BE2C (cell line): ENCODE results near the gene TMEM108.

Experiments
- DNase-seq: peaks from one replicate; pipeline ENCODE4 v3.0.0-alpha.2; 2020
- H3K27me3 ChIP-seq: fragments of 250-450 bp; sonication (Bioruptor Pico); 2 replicates; pipeline ENCODE4 v1.5.1; 2020; ENCODE audit warnings: mild to moderate bottlenecking
- H3K36me3 ChIP-seq: fragments of 250-450 bp; sonication (Bioruptor Pico); 2 replicates; pipeline ENCODE4 v1.5.1; 2020; ENCODE audit warnings: mild to moderate bottlenecking
- H3K4me1 ChIP-seq: fragments of 250-450 bp; sonication (Bioruptor Pico); 2 replicates; pipeline ENCODE4 v1.5.1; 2020
- H3K4me3 ChIP-seq: 2 replicates; pipeline ENCODE4 v1.5.1; 2011; ENCODE audit warnings: low read depth, low read length
- H3K9me3 ChIP-seq: fragments of 250-450 bp; sonication (Bioruptor Pico); 2 replicates; pipeline ENCODE4 v1.5.1; 2020
- TF ChIP-seq, protein P1 (sequence below): IDR thresholded peaks from 2 replicates; pipeline ENCODE4 v1.5.1; 2012; ENCODE audit warnings: mild to moderate bottlenecking, low read depth, low read length

TMEM108 gene

GRCh38 chr3:133280586-133280985 lies 242.4 kb downstream of the TMEM108 start:
- TF ChIP-seq, protein P1, sequence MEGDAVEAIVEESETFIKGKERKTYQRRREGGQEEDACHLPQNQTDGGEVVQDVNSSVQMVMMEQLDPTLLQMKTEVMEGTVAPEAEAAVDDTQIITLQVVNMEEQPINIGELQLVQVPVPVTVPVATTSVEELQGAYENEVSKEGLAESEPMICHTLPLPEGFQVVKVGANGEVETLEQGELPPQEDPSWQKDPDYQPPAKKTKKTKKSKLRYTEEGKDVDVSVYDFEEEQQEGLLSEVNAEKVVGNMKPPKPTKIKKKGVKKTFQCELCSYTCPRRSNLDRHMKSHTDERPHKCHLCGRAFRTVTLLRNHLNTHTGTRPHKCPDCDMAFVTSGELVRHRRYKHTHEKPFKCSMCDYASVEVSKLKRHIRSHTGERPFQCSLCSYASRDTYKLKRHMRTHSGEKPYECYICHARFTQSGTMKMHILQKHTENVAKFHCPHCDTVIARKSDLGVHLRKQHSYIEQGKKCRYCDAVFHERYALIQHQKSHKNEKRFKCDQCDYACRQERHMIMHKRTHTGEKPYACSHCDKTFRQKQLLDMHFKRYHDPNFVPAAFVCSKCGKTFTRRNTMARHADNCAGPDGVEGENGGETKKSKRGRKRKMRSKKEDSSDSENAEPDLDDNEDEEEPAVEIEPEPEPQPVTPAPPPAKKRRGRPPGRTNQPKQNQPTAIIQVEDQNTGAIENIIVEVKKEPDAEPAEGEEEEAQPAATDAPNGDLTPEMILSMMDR: no peak
- Histone ChIP-seq H3K36me3 (no peaks in the 10 kb centered on the region; the same call in 1 of the 2 replicates), H3K4me3 (no peak overlapping the region), H3K27me3 (no peaks in the 10 kb centered on the region), H3K9me3 (no peaks in the 10 kb centered on the region), H3K4me1 (peaks cover 14% of the 10 kb centered on the region)
- no peak for DNase-seq

DNA sequence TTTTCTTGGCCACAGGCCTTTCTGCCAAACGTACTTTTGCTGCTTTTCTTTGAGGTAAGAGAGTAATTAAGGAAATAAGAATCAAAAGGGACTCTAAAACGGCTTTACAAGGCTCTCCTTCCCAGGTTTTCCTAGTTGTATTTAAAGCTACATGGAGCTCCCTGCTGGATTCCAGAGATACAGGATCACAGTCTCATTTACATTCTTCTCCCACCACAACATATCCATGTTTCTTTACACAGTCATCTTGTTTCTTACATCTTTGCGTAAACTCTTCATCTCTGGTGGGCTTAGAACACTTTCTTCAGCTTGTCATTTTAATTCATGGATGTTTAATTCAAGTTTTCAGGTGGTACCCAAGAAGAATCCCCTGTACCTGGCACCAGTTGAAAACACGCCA lies 244.0 kb downstream of the TMEM108 start:
- no peak for DNase-seq
- TF ChIP-seq, protein P1: no peak

DNA sequence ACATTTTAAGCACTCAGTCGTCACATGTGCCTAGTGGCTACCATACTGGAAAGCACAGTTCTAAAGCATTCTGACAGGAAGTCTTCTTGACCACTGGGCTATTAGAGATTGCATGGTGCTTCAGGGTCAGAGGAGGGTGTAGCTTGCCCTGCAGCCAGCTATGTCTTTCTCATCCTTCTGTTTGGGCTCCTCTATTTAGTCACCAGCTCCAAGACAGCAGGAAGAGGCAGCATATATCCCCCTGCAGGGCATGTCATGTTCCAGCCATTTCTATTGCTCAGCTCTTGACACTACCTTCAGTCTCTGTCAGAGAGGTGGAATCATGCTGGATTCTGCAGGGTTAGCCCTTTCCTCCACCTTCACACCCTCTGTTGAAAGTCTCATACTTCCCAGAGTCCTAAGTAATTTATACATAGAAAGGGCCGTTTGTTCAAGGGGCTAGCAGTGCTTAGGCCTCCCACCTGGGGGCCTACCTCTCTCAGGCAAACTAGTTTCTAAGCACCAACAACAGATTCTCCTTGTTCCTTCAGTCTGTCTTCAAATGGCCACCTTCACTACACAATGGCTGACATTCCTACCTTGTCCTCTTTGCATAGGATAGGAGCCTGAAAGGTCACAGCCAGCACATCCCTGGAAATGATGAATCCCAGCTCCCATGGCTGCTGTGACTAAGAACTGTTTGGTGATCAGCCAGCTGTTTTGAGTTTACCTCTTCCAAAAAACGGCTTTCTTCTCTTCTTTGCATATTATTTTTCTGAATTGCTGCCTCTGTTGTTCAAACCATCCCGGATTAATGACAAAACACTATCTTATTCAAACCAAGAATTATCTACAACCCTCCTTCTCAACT lies 246.0 kb downstream of the TMEM108 start:
- Histone ChIP-seq H3K36me3 (no peaks in the 10 kb centered on the region), H3K9me3 (no peaks in the 10 kb centered on the region), H3K4me1 (peaks cover 27% of the 10 kb centered on the region), H3K4me3 (no peak overlapping the region), H3K27me3 (no peaks in the 10 kb centered on the region)
- DNase-seq: no peak
- TF ChIP-seq, protein P1: peak; percentile 37; the same call in 1 of the 2 replicates

More for the DNA sequence above, 244.0 kb downstream of the TMEM108 start:
- no peaks in the 10 kb centered on the region for H3K27me3 ChIP-seq
- H3K4me3 ChIP-seq: no peak overlapping the region
- no peaks in the 10 kb centered on the region for H3K9me3 ChIP-seq
- peaks cover 23% of the 10 kb centered on the region for H3K4me1 ChIP-seq
- H3K36me3 ChIP-seq: no peaks in the 10 kb centered on the region; the same call in 1 of the 2 replicates

DNA sequence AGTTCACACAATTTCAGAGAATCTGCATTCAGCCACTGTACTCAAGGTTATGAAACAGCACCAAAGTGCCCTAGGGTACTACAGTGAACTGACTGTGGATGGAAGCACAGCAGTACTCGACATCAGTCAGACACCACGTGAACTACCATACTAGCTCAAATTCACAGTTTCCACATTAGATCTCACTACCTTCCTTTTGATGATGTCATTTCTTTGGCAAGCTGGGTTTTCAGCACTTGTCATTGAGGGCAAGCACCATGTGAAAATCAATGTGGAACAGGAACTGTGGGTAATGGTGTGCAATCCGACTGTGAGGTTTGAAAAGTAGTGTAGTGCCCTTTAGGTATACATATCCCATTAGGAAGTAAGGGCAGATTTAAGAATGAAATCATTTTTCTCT lies 251.1 kb downstream of the TMEM108 start:
- no peak overlapping the region for H3K4me3 ChIP-seq
- H3K27me3 ChIP-seq: no peaks in the 10 kb centered on the region
- peaks cover 45% of the 10 kb centered on the region for H3K4me1 ChIP-seq
- no peaks in the 10 kb centered on the region for H3K36me3 ChIP-seq
- H3K9me3 ChIP-seq: no peaks in the 10 kb centered on the region
- TF ChIP-seq, protein P1: no peak
- DNase-seq: no peak

DNA sequence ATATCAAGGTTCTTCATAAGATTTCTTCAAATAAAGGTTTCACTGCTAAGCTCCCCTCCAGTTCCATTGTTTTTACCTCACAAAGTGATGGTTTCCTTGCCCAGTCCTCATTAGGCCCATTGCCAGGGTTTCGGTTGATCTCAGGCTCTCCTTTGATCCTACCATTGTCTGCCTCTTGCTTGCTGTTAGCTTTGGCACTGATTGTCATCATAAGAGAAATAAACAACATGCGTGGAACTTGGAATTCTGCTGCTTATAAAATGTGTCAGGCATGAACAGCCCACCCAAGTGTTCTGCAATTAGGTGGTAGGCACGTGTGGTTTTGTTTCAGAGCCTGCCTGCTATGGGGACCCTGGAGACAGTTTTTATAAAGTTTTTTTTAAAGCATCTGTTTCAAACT lies 254.1 kb downstream of the TMEM108 start:
- H3K36me3 ChIP-seq: no peaks in the 10 kb centered on the region
- TF ChIP-seq, protein P1: no peak

GRCh38 chr3:133293397-133294110 lies 255.4 kb downstream of the TMEM108 start:
- peak; percentile 76 for DNase-seq
- H3K9me3 ChIP-seq: no peaks in the 10 kb centered on the region
- H3K4me3 ChIP-seq: 0 out of 2 replicates have a peak overlapping the region, but pooled peaks have one; percentile 1
- H3K36me3 ChIP-seq: no peaks in the 10 kb centered on the region
- peaks cover 63% of the 10 kb centered on the region for H3K4me1 ChIP-seq
- no peaks in the 10 kb centered on the region for H3K27me3 ChIP-seq
- TF ChIP-seq, protein P1: no peak

More for the DNA sequence above, 254.1 kb downstream of the TMEM108 start:
- Histone ChIP-seq H3K4me3 (no peak overlapping the region), H3K4me1 (peaks cover 61% of the 10 kb centered on the region), H3K9me3 (no peaks in the 10 kb centered on the region), H3K27me3 (no peaks in the 10 kb centered on the region)
- DNase-seq: no peak
